ENCODE data around the gene ATAD3B. TPM values are rescaled to one million over a fixed set of nuclear protein-coding genes. Genes with fewer than 3 reads are reported as not detected.
"Not testable (repeated sequence)": the region's sequence is repeated elsewhere in the genome, so short reads cannot be mapped to it uniquely, and the experiment has no call there.

Gene ATAD3B
- total and polyA plus RNA-seq, 4 donors, result 6.4 to 14.3 (median 10.3) TPM

DNA sequence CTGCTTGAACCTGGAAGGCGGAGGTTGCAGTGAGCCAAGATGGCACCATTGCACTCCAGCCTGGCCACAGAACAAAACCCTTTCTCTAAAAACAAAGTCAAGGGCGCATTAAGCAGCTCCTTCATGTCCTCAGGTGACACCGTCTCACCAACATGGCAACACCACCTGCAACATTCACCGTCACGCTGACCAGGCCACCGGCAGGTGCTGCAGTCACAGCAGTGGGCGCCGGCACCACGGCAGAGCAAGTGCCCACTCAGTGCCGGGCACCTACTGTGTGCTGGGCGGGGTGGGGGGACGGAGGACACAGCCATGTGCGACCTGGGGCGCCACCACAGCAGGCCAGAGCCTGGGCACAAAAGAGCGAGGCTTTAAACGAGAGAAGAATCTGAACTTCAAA, 12.1 kb downstream of the ATAD3B start:
- no peak overlapping the region for H3K27ac ChIP-seq (ENCODE audit: low read depth in 1 of 2, low read length in 2 of 2)
- H3K27me3 ChIP-seq (ENCODE audit: control insufficient read depth in 4 of 4, insufficient read depth in 4 of 4, low read length in 3 of 4), result no peaks in the 10 kb centered on the region
- H3K4me3 ChIP-seq (ENCODE audit: low read depth in 1 of 3, low read length in 3 of 3), result no peak overlapping the region
- no peaks in the 10 kb centered on the region for H3K9me3 ChIP-seq (ENCODE audit: control insufficient read depth in 4 of 4, low read length in 3 of 4)
- peaks cover 9 to 35% (median 22%) of the 10 kb centered on the region in 4 donors for H3K36me3 ChIP-seq (ENCODE audit: control insufficient read depth in 4 of 4, insufficient read depth in 3 of 4, low read depth in 1 of 4, low read length in 3 of 4)
- WGBS, result 97% methylated on average over 16 of the region's 16 CpGs
- no peak for DNase-seq (ENCODE audit: low spot score)
- peaks cover 3 to 12% (median 5%) of the 10 kb centered on the region in 4 donors for H3K4me1 ChIP-seq (ENCODE audit: control insufficient read depth in 4 of 4, insufficient read depth in 4 of 4, low read length in 3 of 4)
- no peak for TF ChIP-seq FOXA2 (IDR thresholded peaks at IDR 0.05)
- TF ChIP-seq RAD21 (IDR thresholded peaks at IDR 0.05), result no peak
- TF ChIP-seq HNF4G (IDR thresholded peaks at IDR 0.05), result no peak
- no peak for TF ChIP-seq SP1 (IDR thresholded peaks at IDR 0.05)
- TF ChIP-seq, protein P1, sequence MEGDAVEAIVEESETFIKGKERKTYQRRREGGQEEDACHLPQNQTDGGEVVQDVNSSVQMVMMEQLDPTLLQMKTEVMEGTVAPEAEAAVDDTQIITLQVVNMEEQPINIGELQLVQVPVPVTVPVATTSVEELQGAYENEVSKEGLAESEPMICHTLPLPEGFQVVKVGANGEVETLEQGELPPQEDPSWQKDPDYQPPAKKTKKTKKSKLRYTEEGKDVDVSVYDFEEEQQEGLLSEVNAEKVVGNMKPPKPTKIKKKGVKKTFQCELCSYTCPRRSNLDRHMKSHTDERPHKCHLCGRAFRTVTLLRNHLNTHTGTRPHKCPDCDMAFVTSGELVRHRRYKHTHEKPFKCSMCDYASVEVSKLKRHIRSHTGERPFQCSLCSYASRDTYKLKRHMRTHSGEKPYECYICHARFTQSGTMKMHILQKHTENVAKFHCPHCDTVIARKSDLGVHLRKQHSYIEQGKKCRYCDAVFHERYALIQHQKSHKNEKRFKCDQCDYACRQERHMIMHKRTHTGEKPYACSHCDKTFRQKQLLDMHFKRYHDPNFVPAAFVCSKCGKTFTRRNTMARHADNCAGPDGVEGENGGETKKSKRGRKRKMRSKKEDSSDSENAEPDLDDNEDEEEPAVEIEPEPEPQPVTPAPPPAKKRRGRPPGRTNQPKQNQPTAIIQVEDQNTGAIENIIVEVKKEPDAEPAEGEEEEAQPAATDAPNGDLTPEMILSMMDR (IDR thresholded peaks at IDR 0.05; ENCODE audit: low read depth, low read length, missing input control), result no peak
- TF ChIP-seq, protein P2, sequence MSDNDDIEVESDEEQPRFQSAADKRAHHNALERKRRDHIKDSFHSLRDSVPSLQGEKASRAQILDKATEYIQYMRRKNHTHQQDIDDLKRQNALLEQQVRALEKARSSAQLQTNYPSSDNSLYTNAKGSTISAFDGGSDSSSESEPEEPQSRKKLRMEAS (IDR thresholded peaks at IDR 0.05), result no peak
- TF ChIP-seq TAF1 (conservative IDR thresholded peaks at IDR 0.05), result no peak
- TF ChIP-seq, protein P3, sequence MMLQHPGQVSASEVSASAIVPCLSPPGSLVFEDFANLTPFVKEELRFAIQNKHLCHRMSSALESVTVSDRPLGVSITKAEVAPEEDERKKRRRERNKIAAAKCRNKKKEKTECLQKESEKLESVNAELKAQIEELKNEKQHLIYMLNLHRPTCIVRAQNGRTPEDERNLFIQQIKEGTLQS (IDR thresholded peaks at IDR 0.05), result no peak
- TF ChIP-seq, protein P4, sequence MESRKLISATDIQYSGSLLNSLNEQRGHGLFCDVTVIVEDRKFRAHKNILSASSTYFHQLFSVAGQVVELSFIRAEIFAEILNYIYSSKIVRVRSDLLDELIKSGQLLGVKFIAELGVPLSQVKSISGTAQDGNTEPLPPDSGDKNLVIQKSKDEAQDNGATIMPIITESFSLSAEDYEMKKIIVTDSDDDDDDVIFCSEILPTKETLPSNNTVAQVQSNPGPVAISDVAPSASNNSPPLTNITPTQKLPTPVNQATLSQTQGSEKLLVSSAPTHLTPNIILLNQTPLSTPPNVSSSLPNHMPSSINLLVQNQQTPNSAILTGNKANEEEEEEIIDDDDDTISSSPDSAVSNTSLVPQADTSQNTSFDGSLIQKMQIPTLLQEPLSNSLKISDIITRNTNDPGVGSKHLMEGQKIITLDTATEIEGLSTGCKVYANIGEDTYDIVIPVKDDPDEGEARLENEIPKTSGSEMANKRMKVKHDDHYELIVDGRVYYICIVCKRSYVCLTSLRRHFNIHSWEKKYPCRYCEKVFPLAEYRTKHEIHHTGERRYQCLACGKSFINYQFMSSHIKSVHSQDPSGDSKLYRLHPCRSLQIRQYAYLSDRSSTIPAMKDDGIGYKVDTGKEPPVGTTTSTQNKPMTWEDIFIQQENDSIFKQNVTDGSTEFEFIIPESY (IDR thresholded peaks at IDR 0.05), result no peak
- no peak for TF ChIP-seq RXRA (IDR thresholded peaks at IDR 0.05)
- TF ChIP-seq EGR1 (IDR thresholded peaks at IDR 0.05; ENCODE audit: low read depth in 2 of 2), result no peak
- TF ChIP-seq HNF4A (conservative IDR thresholded peaks at IDR 0.05), result no peak
- TF ChIP-seq JUND (IDR thresholded peaks at IDR 0.05), result no peak
- TF ChIP-seq GABPA (IDR thresholded peaks at IDR 0.05 in 1 of 2, conservative IDR thresholded peaks at IDR 0.05 in 1 of 2), result no peak
- H3K9ac ChIP-seq (ENCODE audit: low read depth in 1 of 2, low read length in 2 of 2), result no peak overlapping the region

DNA sequence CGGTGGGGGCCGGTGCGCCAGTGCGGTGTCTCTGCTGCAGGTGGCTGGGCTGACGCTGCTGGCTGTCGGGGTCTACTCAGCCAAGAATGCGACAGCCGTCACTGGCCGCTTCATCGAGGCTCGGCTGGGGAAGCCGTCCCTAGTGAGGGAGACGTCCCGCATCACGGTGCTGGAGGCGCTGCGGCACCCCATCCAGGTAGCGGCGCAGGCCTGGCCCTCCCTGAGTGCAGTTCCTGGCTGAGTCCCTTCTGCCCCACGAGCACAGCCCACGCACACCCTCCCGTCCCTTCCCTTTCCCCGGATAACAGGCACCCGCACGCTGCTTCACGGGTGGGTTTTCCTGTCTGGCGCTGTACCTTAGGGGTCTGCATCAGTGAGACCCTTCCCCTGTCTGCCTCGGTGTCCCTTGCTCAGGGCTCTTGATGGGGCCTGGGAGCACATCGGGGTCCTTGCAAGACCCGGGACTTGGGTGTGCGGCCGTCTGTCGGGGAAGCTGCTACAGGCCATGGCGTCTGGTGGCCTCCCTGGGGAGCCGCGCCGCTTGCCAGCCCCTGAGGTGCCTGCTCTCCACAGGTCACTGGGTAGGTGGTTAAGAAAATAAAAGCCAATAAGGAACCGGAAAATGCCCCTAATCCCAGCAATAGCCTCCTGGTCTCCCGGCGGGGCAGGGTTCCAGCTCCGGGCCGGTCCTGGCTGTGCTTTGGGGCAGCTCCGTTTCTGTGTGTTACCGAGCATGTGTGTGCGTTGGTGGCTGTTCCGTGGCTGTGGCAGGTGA, 13.6 kb downstream of the ATAD3B start:
- not testable (repeated sequence) for H3K9me3 ChIP-seq (ENCODE audit: control insufficient read depth in 4 of 4, low read length in 3 of 4); H3K27me3 ChIP-seq (ENCODE audit: control insufficient read depth in 4 of 4, insufficient read depth in 4 of 4, low read length in 3 of 4); DNase-seq (ENCODE audit: low spot score); H3K9ac ChIP-seq (ENCODE audit: low read depth in 1 of 2, low read length in 2 of 2); H3K27ac ChIP-seq (ENCODE audit: low read depth in 1 of 2, low read length in 2 of 2); H3K4me3 ChIP-seq (ENCODE audit: low read depth in 1 of 3, low read length in 3 of 3)
- Histone ChIP-seq H3K36me3 (ENCODE audit: control insufficient read depth in 4 of 4, insufficient read depth in 3 of 4, low read depth in 1 of 4, low read length in 3 of 4) (peaks cover 9 to 38% (median 22%) of the 10 kb centered on the region in 4 donors), H3K4me1 (ENCODE audit: control insufficient read depth in 4 of 4, insufficient read depth in 4 of 4, low read length in 3 of 4) (peaks cover 3 to 12% (median 5%) of the 10 kb centered on the region in 4 donors)
- WGBS, result 97% methylated on average over 42 of the region's 46 CpGs

DNA sequence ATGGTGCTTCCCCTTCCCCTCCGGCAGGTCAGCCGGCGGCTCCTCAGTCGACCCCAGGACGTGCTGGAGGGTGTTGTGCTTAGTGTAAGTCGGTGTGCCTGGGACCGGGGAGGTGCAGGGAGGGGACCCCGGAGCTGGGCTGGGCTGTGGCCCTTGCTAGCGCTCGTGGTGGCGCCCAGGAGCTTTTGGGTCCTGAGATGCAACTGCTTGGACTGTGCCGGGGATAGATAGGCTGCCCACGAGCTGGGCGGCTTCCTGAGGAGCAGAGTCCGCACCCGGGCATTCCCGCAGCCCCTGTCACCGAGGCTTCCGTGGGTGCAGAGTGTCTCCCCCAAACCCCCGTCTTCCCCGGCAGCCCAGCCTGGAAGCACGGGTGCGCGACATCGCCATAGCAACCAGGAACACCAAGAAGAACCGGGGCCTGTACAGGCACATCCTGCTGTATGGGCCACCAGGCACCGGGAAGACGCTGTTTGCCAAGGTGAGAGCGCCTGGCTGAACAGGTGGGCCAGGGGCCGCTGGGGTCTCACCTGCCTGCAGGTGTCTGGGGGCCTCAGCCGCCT, 14.3 kb downstream of the ATAD3B start:
- not testable (repeated sequence) for H3K27ac ChIP-seq (ENCODE audit: low read depth in 1 of 2, low read length in 2 of 2); H3K9me3 ChIP-seq (ENCODE audit: control insufficient read depth in 4 of 4, low read length in 3 of 4); H3K9ac ChIP-seq (ENCODE audit: low read depth in 1 of 2, low read length in 2 of 2); DNase-seq (ENCODE audit: low spot score); H3K4me3 ChIP-seq (ENCODE audit: low read depth in 1 of 3, low read length in 3 of 3); H3K27me3 ChIP-seq (ENCODE audit: control insufficient read depth in 4 of 4, insufficient read depth in 4 of 4, low read length in 3 of 4)
- H3K4me1 ChIP-seq (ENCODE audit: control insufficient read depth in 4 of 4, insufficient read depth in 4 of 4, low read length in 3 of 4), result peaks cover 3 to 12% (median 5%) of the 10 kb centered on the region in 4 donors
- WGBS, result 97% methylated on average over 31 of the region's 31 CpGs
- peaks cover 12 to 37% (median 22%) of the 10 kb centered on the region in 4 donors for H3K36me3 ChIP-seq (ENCODE audit: control insufficient read depth in 4 of 4, insufficient read depth in 3 of 4, low read depth in 1 of 4, low read length in 3 of 4)

Measured in liver (tissue), 9 donors.